ENCODE results near the gene PTPRT.

The PTPRT gene

GRCh38 chr20:43220612-43221011 is 30.9 kb upstream of the PTPRT start:
- no peak for TF ChIP-seq MAX (IDR thresholded peaks at IDR 0.05)
- no peak for TF ChIP-seq EGR1 (IDR thresholded peaks at IDR 0.05)
- TF ChIP-seq ZBTB7A (IDR thresholded peaks at IDR 0.05; ENCODE audit: low read depth), result no peak
- TF ChIP-seq USF1 (IDR thresholded peaks at IDR 0.05), result no peak
- no peak for TF ChIP-seq TCF12 (IDR thresholded peaks at IDR 0.05; ENCODE audit: low read depth)

GRCh38 chr20:43210901-43211300 is 21.2 kb upstream of the PTPRT start:
- TF ChIP-seq MAX (IDR thresholded peaks at IDR 0.05), result no peak

- TF ChIP-seq EGR1 (IDR thresholded peaks at IDR 0.05) (no peak), MAX (IDR thresholded peaks at IDR 0.05) (no peak), TAF1 (IDR thresholded peaks at IDR 0.05; ENCODE audit: low read depth) (no peak), USF1 (IDR thresholded peaks at IDR 0.05) (no peak), TCF12 (IDR thresholded peaks at IDR 0.05; ENCODE audit: low read depth) (no peak), NFIC (IDR thresholded peaks at IDR 0.05) (no peak), REST (IDR thresholded peaks at IDR 0.05; ENCODE audit: low read depth) (no peak), TEAD4 (IDR thresholded peaks at IDR 0.05) (no peak), RAD21 (IDR thresholded peaks at IDR 0.05; ENCODE audit: low read depth) (no peak), FOXM1 (IDR thresholded peaks at IDR 0.05; ENCODE audit: borderline replicate concordance, low read depth) (no peak), EP300 (IDR thresholded peaks at IDR 0.05; ENCODE audit: borderline replicate concordance) (no peak), YY1 (IDR thresholded peaks at IDR 0.05; ENCODE audit: low read depth) (no peak)
Observed at GRCh38 chr20:43209831-43210230, 20.1 kb upstream of the PTPRT start.

- TF ChIP-seq TAF1 (IDR thresholded peaks at IDR 0.05; ENCODE audit: low read depth) (no peak), REST (IDR thresholded peaks at IDR 0.05; ENCODE audit: low read depth) (no peak), RAD21 (IDR thresholded peaks at IDR 0.05; ENCODE audit: low read depth) (no peak), CREB1 (IDR thresholded peaks at IDR 0.05; ENCODE audit: low read depth) (no peak), EP300 (IDR thresholded peaks at IDR 0.05; ENCODE audit: borderline replicate concordance) (no peak), CEBPB (IDR thresholded peaks at IDR 0.05) (no peak)
Observed at GRCh38 chr20:43205699-43206098, 16.0 kb upstream of the PTPRT start.

- no peak for TF ChIP-seq RAD21 (IDR thresholded peaks at IDR 0.05; ENCODE audit: low read depth)
- TF ChIP-seq TAF1 (IDR thresholded peaks at IDR 0.05; ENCODE audit: low read depth), result no peak
- TF ChIP-seq ZBTB7A (IDR thresholded peaks at IDR 0.05; ENCODE audit: low read depth), result no peak
- no peak for TF ChIP-seq MAX (IDR thresholded peaks at IDR 0.05)
- no peak for TF ChIP-seq FOXM1 (IDR thresholded peaks at IDR 0.05; ENCODE audit: borderline replicate concordance, low read depth)
- no peak for TF ChIP-seq REST (IDR thresholded peaks at IDR 0.05; ENCODE audit: low read depth)
- TF ChIP-seq CREB1 (IDR thresholded peaks at IDR 0.05; ENCODE audit: low read depth), result no peak
- TF ChIP-seq NFIC (IDR thresholded peaks at IDR 0.05), result no peak
- no peak for TF ChIP-seq EGR1 (IDR thresholded peaks at IDR 0.05)
- no peak for TF ChIP-seq YY1 (IDR thresholded peaks at IDR 0.05; ENCODE audit: low read depth)
- no peak for TF ChIP-seq EP300 (IDR thresholded peaks at IDR 0.05; ENCODE audit: borderline replicate concordance)
- no peak for TF ChIP-seq TEAD4 (IDR thresholded peaks at IDR 0.05)
Observed at GRCh38 chr20:43202100-43202499, 12.4 kb upstream of the PTPRT start.

Measured in Ishikawa (cell line).